ENCODE data around the gene PPFIA2. TPM values are rescaled to one million over a fixed set of nuclear protein-coding genes. Genes with fewer than 3 reads are reported as not detected.

The PPFIA2 gene
- total RNA-seq: 0.27 TPM in 1 of 2 replicates, not detected in the other

GRCh38 chr12:81759190-81760051 is at the start of gene PPFIA2:
TSS of gene PPFIA2 (minus strand) at chr12:81759350.

